Stimulated activated naive CD8-positive, alpha-beta T cell treated with anti-CD3 and anti-CD28 coated beads, Interleukin-15, Interleukin-2, amounts not matched to agents 100 ng/mL and 50 ng/mL, for 24 hours (primary cell): ENCODE data around the gene CERS3.
"Not testable (repeated sequence)": the region's sequence is repeated elsewhere in the genome, so short reads cannot be mapped to it uniquely, and the experiment has no call there.

Source experiments
- H3K27ac Mint-ChIP-seq: one replicate; pipeline ENCODE4 v1.8.0; 2021; ENCODE audit warnings: mild to moderate bottlenecking, mixed read lengths
- H3K27me3 Mint-ChIP-seq: one replicate; pipeline ENCODE4 v1.8.0; 2021; ENCODE audit warnings: mixed read lengths
- H3K36me3 Mint-ChIP-seq: one replicate; pipeline ENCODE4 v1.8.0; 2021; ENCODE audit warnings: low read depth, mixed read lengths
- H3K4me1 Mint-ChIP-seq: one replicate; pipeline ENCODE4 v1.8.0; 2021; ENCODE audit warnings: low read depth, mixed read lengths
- H3K4me3 Mint-ChIP-seq: one replicate; pipeline ENCODE4 v1.8.0; 2021; ENCODE audit warnings: mild to moderate bottlenecking, mixed read lengths
- H3K9me3 Mint-ChIP-seq: one replicate; pipeline ENCODE4 v1.8.0; 2021; ENCODE audit warnings: mixed read lengths

CERS3 gene

GRCh38 chr15:100464256-100464655, 64.5 kb downstream of the CERS3 start:
- no peaks in the 10 kb centered on the region for H3K27me3 Mint-ChIP-seq
- no peak overlapping the region for H3K27ac Mint-ChIP-seq
- H3K9me3 Mint-ChIP-seq: no peaks in the 10 kb centered on the region
- no peaks in the 10 kb centered on the region for H3K36me3 Mint-ChIP-seq
- no peak overlapping the region for H3K4me3 Mint-ChIP-seq
- peaks cover 15% of the 10 kb centered on the region for H3K4me1 Mint-ChIP-seq

DNA sequence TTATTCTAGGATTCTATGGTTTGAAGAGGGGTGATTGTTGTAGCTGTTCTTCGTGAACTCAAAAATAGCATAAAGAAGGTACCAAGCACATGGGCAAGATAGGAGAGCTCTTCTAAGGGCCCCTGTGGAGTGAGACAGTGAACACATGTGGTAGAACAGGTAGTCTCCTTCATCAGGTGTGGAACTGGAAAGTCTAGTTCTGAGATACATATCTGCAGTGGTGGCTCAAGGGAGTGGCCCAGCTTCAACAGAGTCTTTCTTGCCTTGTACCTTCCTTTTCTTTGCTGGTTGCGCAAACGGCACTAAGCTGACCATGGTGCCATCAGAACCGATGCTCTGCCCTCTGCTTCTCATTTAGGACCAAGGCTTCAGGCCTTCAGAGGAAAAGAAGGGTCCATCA, 65.2 kb downstream of the CERS3 start:
- no peaks in the 10 kb centered on the region for H3K36me3 Mint-ChIP-seq
- no peak overlapping the region for H3K27ac Mint-ChIP-seq
- H3K27me3 Mint-ChIP-seq: no peaks in the 10 kb centered on the region
- no peaks in the 10 kb centered on the region for H3K9me3 Mint-ChIP-seq
- H3K4me3 Mint-ChIP-seq: no peak overlapping the region
- H3K4me1 Mint-ChIP-seq: peaks cover 15% of the 10 kb centered on the region

GRCh38 chr15:100461049-100461448, 67.7 kb downstream of the CERS3 start:
- Mint-ChIP-seq H3K36me3 (no peaks in the 10 kb centered on the region), H3K4me1 (peaks cover 15% of the 10 kb centered on the region), H3K4me3 (no peak overlapping the region), H3K27me3 (no peaks in the 10 kb centered on the region), H3K9me3 (no peaks in the 10 kb centered on the region), H3K27ac (no peak overlapping the region)

- Mint-ChIP-seq H3K27ac (no peak overlapping the region), H3K4me3 (no peak overlapping the region), H3K9me3 (no peaks in the 10 kb centered on the region)
Measured at GRCh38 chr15:100457201-100457600, 71.5 kb downstream of the CERS3 start.

GRCh38 chr15:100454148-100454547, 74.6 kb downstream of the CERS3 start:
- peaks cover 4% of the 10 kb centered on the region for H3K9me3 Mint-ChIP-seq
- no peaks in the 10 kb centered on the region for H3K27me3 Mint-ChIP-seq
- H3K27ac Mint-ChIP-seq: no peak overlapping the region
- H3K36me3 Mint-ChIP-seq: peaks cover 11% of the 10 kb centered on the region
- H3K4me1 Mint-ChIP-seq: no peaks in the 10 kb centered on the region
- H3K4me3 Mint-ChIP-seq: no peak overlapping the region

More at GRCh38 chr15:100457201-100457600, 71.5 kb downstream of the CERS3 start:
- Mint-ChIP-seq H3K4me1 (no peaks in the 10 kb centered on the region), H3K36me3 (no peaks in the 10 kb centered on the region), H3K27me3 (no peaks in the 10 kb centered on the region)

DNA sequence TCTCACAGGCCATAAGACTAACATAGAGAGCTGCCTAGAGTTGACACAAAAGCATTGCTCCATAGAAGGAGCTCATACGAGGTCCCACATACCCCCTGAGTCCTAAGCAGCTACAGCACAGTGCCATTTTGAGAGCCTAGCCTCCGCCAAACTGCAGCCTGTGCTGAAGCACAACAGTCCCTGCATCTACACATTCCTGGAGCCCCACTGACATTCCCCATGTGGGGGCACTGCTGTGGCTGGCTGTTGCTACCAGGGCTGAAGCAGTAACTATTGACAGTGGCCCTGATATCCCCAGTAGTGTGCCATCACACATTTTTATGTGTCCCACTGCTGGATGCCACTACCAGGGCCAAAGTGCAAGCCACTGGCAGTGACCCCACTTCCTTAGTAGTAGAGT, 80.3 kb downstream of the CERS3 start:
- H3K27me3 Mint-ChIP-seq: no peaks in the 10 kb centered on the region
- H3K4me3 Mint-ChIP-seq: no peak overlapping the region
- H3K4me1 Mint-ChIP-seq: no peaks in the 10 kb centered on the region
- no peak overlapping the region for H3K27ac Mint-ChIP-seq
- peaks cover 4% of the 10 kb centered on the region for H3K9me3 Mint-ChIP-seq
- H3K36me3 Mint-ChIP-seq: peaks cover 11% of the 10 kb centered on the region

DNA sequence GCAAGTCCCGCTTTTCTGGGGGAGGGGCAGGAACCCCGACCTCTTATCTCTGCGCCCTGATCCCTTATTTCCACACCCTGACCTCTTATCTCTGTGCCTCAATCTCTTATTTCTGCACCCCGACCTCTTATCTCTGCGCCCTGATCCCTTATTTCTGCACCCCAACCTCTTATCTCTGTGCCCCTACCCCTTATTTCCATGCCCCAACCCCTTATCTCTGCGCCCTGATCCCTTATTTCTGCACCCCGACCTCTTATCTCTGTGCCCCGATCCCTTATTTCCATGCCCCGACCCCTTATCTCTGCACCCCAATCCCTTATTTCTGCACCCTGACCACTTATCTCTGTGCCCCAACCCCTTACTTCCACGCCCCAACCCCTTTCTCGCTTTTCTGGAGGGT, 87.7 kb downstream of the CERS3 start:
- H3K27me3 Mint-ChIP-seq: not testable (repeated sequence)

GRCh38 chr15:100439514-100439913, 89.2 kb downstream of the CERS3 start:
- H3K27ac Mint-ChIP-seq: no peak overlapping the region
- no peak overlapping the region for H3K4me3 Mint-ChIP-seq
- no peaks in the 10 kb centered on the region for H3K27me3 Mint-ChIP-seq
- peaks cover 3% of the 10 kb centered on the region for H3K9me3 Mint-ChIP-seq
- H3K4me1 Mint-ChIP-seq: no peaks in the 10 kb centered on the region
- H3K36me3 Mint-ChIP-seq: no peaks in the 10 kb centered on the region

More for the DNA sequence above, 87.7 kb downstream of the CERS3 start:
- H3K36me3 Mint-ChIP-seq, H3K27ac Mint-ChIP-seq, H3K9me3 Mint-ChIP-seq, H3K4me3 Mint-ChIP-seq, H3K4me1 Mint-ChIP-seq: not testable (repeated sequence)

DNA sequence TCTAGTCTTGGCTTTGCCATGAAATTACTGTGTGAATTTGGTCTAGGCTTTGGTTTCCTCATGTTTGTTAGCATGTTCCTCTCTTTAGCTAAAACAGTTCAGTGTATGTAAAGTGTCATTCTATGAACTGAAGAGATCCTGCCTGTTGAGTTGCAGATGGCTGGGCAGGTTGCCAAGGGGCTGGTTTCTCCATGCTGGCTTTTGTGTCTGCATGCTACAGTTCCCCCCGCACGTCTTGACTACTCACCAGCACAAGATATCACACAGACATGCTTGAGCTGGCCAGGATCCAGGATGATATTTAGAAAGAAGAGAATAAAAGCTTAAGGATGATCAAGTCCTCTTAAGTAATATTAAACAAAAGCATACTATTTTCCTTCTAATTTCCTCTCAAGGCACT, 90.2 kb downstream of the CERS3 start:
- Mint-ChIP-seq H3K4me1 (no peaks in the 10 kb centered on the region), H3K27ac (no peak overlapping the region), H3K4me3 (no peak overlapping the region), H3K36me3 (no peaks in the 10 kb centered on the region), H3K9me3 (peaks cover 3% of the 10 kb centered on the region), H3K27me3 (no peaks in the 10 kb centered on the region)

DNA sequence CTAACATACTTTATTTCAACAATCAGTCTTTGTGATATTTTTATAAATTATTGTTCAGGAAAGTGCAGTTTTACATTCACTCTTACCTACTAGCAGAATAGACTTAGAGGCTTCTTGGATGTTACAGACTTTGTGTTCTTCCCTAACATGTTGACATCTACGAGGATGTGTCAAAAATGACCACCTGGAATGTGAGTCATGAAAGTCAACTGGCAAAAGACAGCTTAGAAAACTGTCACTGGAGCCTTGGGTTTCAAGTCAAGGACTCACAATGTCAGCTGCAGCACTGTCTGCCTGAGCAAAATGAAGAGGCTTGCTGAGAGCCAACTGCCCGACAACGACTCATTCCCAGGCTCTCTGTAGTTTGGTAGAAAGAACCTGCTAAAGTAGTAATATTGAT, 91.5 kb downstream of the CERS3 start:
- H3K27ac Mint-ChIP-seq: no peak overlapping the region
- H3K4me3 Mint-ChIP-seq: no peak overlapping the region

DNA sequence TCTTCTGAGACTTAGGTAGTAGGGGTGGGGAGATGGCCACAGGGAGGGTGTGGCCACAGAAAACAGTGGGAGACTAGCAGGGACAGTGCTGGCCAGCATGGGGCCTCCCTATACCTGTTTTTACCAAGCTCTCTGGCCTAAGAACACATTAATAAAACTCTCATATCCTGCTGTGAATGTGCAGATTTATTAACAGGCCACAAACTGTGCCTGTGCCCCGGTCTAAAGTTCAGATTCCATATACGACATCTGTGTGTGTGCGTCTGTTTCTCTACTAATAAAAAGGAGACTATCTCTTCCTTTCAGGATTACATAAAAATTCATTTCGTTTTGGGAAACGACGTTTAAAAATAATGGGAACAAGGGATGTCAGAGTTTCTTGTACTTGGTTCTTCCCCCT, 94.2 kb downstream of the CERS3 start:
- Mint-ChIP-seq H3K27me3 (no peaks in the 10 kb centered on the region), H3K4me3 (no peak overlapping the region), H3K36me3 (no peaks in the 10 kb centered on the region), H3K9me3 (peaks cover 3% of the 10 kb centered on the region), H3K4me1 (no peaks in the 10 kb centered on the region), H3K27ac (no peak overlapping the region)

More for the DNA sequence above, 91.5 kb downstream of the CERS3 start:
- Mint-ChIP-seq H3K9me3 (peaks cover 3% of the 10 kb centered on the region), H3K4me1 (no peaks in the 10 kb centered on the region), H3K27me3 (no peaks in the 10 kb centered on the region), H3K36me3 (no peaks in the 10 kb centered on the region)

- H3K4me3 Mint-ChIP-seq: no peak overlapping the region
- no peaks in the 10 kb centered on the region for H3K4me1 Mint-ChIP-seq
- peaks cover 3% of the 10 kb centered on the region for H3K9me3 Mint-ChIP-seq
- no peak overlapping the region for H3K27ac Mint-ChIP-seq
- H3K36me3 Mint-ChIP-seq: no peaks in the 10 kb centered on the region
- no peaks in the 10 kb centered on the region for H3K27me3 Mint-ChIP-seq
Measured at GRCh38 chr15:100434038-100434437, 94.7 kb downstream of the CERS3 start.

DNA sequence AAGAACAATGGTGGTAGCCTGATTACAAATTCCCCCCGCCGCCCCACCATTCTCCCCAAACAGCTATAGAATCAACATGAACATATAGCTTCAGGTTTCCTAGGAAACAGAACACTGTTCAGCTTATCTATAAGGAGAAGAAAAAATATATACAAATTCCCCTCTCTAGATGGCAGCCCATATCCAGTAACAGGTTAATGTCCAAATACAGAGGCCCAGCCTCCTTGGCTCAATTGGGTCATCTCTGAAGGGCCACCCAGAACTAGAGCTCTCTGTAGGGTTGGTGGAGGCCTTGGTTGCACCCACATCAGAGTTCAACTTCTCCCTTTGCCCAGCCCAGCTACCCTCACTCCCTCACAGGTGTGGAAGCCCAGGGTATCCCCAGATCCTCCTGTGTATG, 95.4 kb downstream of the CERS3 start:
- no peak overlapping the region for H3K27ac Mint-ChIP-seq
- H3K9me3 Mint-ChIP-seq: peaks cover 3% of the 10 kb centered on the region
- no peaks in the 10 kb centered on the region for H3K4me1 Mint-ChIP-seq
- H3K36me3 Mint-ChIP-seq: no peaks in the 10 kb centered on the region
- H3K27me3 Mint-ChIP-seq: no peaks in the 10 kb centered on the region
- no peak overlapping the region for H3K4me3 Mint-ChIP-seq

GRCh38 chr15:100430411-100430810, 98.3 kb downstream of the CERS3 start:
- H3K4me3 Mint-ChIP-seq: no peak overlapping the region
- no peak overlapping the region for H3K27ac Mint-ChIP-seq
- H3K4me1 Mint-ChIP-seq: no peaks in the 10 kb centered on the region
- no peaks in the 10 kb centered on the region for H3K36me3 Mint-ChIP-seq
- H3K27me3 Mint-ChIP-seq: no peaks in the 10 kb centered on the region
- H3K9me3 Mint-ChIP-seq: no peaks in the 10 kb centered on the region

DNA sequence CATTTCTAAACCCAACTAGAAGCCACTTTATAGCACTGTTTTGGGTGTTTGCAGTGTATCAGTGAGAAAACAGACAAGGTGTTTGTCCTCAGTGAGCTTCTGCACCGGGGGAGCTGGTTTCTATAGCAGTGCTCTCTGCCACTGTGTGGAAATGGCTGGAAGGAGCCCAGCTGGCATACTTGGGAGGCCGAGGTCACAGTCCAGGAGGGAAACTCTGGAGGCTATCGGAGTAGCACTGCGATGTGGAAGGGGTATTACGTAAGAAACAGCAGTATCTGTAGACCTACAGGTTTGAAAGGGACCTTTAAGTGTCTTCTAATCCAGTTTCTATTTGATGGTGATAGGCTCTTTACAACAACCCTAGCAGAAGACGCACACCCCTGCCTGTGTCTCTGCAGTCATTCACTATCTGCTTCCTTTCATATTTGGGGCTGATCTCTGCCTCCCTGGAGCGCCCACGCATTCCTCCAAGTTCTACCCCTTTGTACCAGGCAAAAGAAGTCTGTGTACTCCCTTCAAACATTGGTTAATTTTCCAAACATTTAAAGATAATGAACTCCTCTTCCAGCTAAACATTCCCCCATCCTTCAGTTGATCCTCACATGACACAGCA, 99.5 kb downstream of the CERS3 start:
- Mint-ChIP-seq H3K4me3 (no peak overlapping the region), H3K4me1 (no peaks in the 10 kb centered on the region), H3K36me3 (no peaks in the 10 kb centered on the region), H3K27me3 (no peaks in the 10 kb centered on the region), H3K9me3 (peaks cover 5% of the 10 kb centered on the region), H3K27ac (no peak overlapping the region)

DNA sequence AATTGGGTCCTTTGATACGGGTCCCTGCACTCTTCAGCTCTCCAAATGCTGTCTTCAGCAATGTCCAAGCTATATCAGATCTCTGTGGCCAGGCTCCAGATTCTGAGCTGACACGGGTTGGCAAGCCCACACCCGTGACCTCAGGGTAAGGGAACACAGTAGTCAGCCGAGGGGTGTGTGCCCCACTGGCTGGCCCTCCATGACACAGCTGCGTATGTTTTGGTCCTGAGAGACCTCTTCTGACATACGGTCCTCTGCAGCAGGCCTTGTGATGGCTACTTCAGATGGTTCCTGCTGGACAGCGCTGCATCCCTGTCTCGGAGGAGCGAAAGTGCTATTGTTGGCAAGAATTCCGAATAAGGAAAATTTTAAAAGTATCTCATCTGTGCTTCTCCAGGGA, 101.8 kb downstream of the CERS3 start:
- no peaks in the 10 kb centered on the region for H3K27me3 Mint-ChIP-seq
- H3K4me1 Mint-ChIP-seq: no peaks in the 10 kb centered on the region
- H3K27ac Mint-ChIP-seq: no peak overlapping the region
- H3K36me3 Mint-ChIP-seq: no peaks in the 10 kb centered on the region
- no peak overlapping the region for H3K4me3 Mint-ChIP-seq
- H3K9me3 Mint-ChIP-seq: peaks cover 8% of the 10 kb centered on the region
